Right lobe of liver (tissue), 4 donors: ENCODE results near the gene KCNJ12.

Source experiments
- POLR2A ChIP-seq: fragments of 450-650 bp; IDR thresholded peaks from one replicate; pipeline ENCODE4 v1.6.1; 2017; ENCODE audit warnings: antibody characterized with exemption, mild to moderate bottlenecking
- TF ChIP-seq, protein P1 (sequence below), 4 donors: fragments of 200-600 bp in 3 of 4; fragments of 450-650 bp in 1 of 4; IDR thresholded peaks; one replicate each; pipeline versions ENCODE4 v1.5.1 to v1.8.0; 2016 to 2022; ENCODE audit warnings: antibody characterized with exemption in 4 of 4, mild to moderate bottlenecking in 2 of 4
- donor health status: DM: no; HTN: no; CAD: no.
- donor health status: DM: no; HTN: no; CAD: no.
- donor health status: DM: no; HTN: yes; CAD: no.

DNA sequence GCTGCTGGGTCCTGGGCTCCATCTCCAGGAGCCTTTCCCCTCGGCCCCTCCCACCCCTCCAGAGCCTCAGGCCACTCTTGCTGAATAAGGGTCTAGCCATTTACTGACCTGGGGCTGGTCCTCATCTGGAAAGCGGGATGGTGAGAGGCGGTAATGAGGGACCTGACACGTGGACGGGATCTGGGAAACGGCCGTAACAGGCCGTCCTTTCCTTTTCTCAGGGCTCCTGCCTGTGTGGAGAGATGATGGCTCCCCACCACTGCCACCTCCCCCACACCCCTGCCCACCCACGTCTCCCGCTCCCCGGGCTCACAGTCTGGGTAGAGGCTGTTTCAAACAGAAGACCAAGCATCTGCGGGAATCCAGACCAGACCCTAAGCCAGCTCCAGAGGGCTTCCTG, 20.6 kb upstream of the KCNJ12 start:
- TF ChIP-seq, protein P1, sequence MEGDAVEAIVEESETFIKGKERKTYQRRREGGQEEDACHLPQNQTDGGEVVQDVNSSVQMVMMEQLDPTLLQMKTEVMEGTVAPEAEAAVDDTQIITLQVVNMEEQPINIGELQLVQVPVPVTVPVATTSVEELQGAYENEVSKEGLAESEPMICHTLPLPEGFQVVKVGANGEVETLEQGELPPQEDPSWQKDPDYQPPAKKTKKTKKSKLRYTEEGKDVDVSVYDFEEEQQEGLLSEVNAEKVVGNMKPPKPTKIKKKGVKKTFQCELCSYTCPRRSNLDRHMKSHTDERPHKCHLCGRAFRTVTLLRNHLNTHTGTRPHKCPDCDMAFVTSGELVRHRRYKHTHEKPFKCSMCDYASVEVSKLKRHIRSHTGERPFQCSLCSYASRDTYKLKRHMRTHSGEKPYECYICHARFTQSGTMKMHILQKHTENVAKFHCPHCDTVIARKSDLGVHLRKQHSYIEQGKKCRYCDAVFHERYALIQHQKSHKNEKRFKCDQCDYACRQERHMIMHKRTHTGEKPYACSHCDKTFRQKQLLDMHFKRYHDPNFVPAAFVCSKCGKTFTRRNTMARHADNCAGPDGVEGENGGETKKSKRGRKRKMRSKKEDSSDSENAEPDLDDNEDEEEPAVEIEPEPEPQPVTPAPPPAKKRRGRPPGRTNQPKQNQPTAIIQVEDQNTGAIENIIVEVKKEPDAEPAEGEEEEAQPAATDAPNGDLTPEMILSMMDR (IDR thresholded peaks at IDR 0.05): no peak
- no peak for TF ChIP-seq POLR2A
